OCI-LY7 (cell line): Measurements from ENCODE around the gene TTC6. TPM values are rescaled to one million over a fixed set of nuclear protein-coding genes. Genes with fewer than 3 reads are reported as not detected.
"Not testable (repeated sequence)": the region's sequence is repeated elsewhere in the genome, so short reads cannot be mapped to it uniquely, and the experiment has no call there.

Source experiments
- BruUV-seq: library from RNA; stranded (reverse); fragments of 400-500 nt; replicated peaks from 2 replicates; lab custom pipeline; 2021; lab: Mats Ljungman, UMichigan
- CTCF ChIA-PET: fragments of 300-600 bp; sonication (Branson Sonifier 250); formaldehyde crosslinking; loops from one replicate; lab custom pipeline; 2022; ENCODE audit warnings: antibody characterized with exemption; ENCODE audit not compliant: unreplicated experiment; lab: Charles Lee
- POLR2A ChIA-PET: fragments of 300-600 bp; sonication (Branson Sonifier 250); formaldehyde crosslinking; loops from one replicate; lab custom pipeline; 2022; ENCODE audit warnings: antibody characterized with exemption; lab: Charles Lee
- DNase-seq: peaks from one replicate; pipeline ENCODE4 v3.0.0-alpha.2; 2015; ENCODE audit warnings: low spot score
- H2AFZ ChIP-seq: fragments of 200-600 bp; sonication (generic), shearing (Covaris generic); 2 replicates; pipeline ENCODE4 v1.6.1; 2014; ENCODE audit warnings: mild to moderate bottlenecking, antibody characterized with exemption, low read length, moderate library complexity
- H3K27ac ChIP-seq: fragments of 200-600 bp; sonication (generic); 2 replicates; pipeline ENCODE4 v1.5.1; 2014; ENCODE audit warnings: mixed run types, low read depth, mild to moderate bottlenecking, moderate library complexity, low read length, inconsistent platforms; ENCODE audit not compliant: poor library complexity, severe bottlenecking
- H3K36me3 ChIP-seq: fragments of 200-600 bp; sonication (generic); 2 replicates; pipeline ENCODE4 v1.6.1; 2014; ENCODE audit warnings: mild to moderate bottlenecking, antibody characterized with exemption, low read length, moderate library complexity, mixed read lengths; ENCODE audit not compliant: insufficient read depth
- H3K4me1 ChIP-seq: fragments of 200-600 bp; sonication (generic); 2 replicates; pipeline ENCODE4 v1.5.1; 2014; ENCODE audit warnings: mild to moderate bottlenecking, low read length; ENCODE audit not compliant: insufficient read depth, poor library complexity, severe bottlenecking
- H3K4me2 ChIP-seq: fragments of 200-600 bp; sonication (generic); 2 replicates; pipeline ENCODE4 v1.6.1; 2014; ENCODE audit warnings: mild to moderate bottlenecking, low read length
- H3K4me3 ChIP-seq: fragments of 200-600 bp; sonication (generic); 2 replicates; pipeline ENCODE4 v1.5.1; 2014; ENCODE audit warnings: mild to moderate bottlenecking, low read depth, low read length; ENCODE audit not compliant: poor library complexity, severe bottlenecking
- H3K79me2 ChIP-seq: fragments of 200-600 bp; sonication (generic); 2 replicates; pipeline ENCODE4 v1.6.1; 2016; ENCODE audit warnings: low read depth, mild to moderate bottlenecking, low read length, moderate library complexity, mixed read lengths; ENCODE audit not compliant: insufficient read depth
- H3K9me2 ChIP-seq: fragments of 200-600 bp; sonication (generic); 2 replicates; pipeline ENCODE4 v1.6.1; 2016; ENCODE audit warnings: mild to moderate bottlenecking, low read length, mixed read lengths; ENCODE audit not compliant: insufficient read depth
- H3K9me3 ChIP-seq: fragments of 200-600 bp; sonication (generic); 2 replicates; pipeline ENCODE4 v1.6.1; 2014; ENCODE audit warnings: mild to moderate bottlenecking, mixed run types, low read length, mixed read lengths
- H4K20me1 ChIP-seq: fragments of 200-600 bp; sonication (generic); 2 replicates; pipeline ENCODE4 v1.6.1; 2014; ENCODE audit warnings: mild to moderate bottlenecking, antibody characterized with exemption, low read length, moderate library complexity, mixed read lengths; ENCODE audit not compliant: insufficient read depth
- EZH2phosphoT487 ChIP-seq: fragments of 200-600 bp; sonication (generic); IDR thresholded peaks from 2 replicates; pipeline ENCODE4 v1.6.1; 2018; ENCODE audit warnings: low read depth, borderline replicate concordance, mild to moderate bottlenecking, mixed run types, antibody characterized with exemption, low read length, moderate library complexity, mixed read lengths
- intact Hi-C: fragments of 100-400 bp; cut with micrococcal nuclease; formaldehyde crosslinking; loops from one replicate; pipeline ENCODE4 v1.10.0; 2022; ENCODE audit not compliant: unreplicated experiment
- total RNA-seq, 2 experiments: library from RNA; depleted of rRNA in 1 of 2; stranded (reverse); fragments of >200 nt in 1 of 2; shearing (Covaris generic) in 1 of 2; gene quantifications; 2 replicates each; pipeline ENCODE4 v1.2.3, GENCODE V29; 2014 to 2022
- TF ChIP-seq, protein P1 (sequence below): fragments of 200-600 bp; sonication (generic); conservative IDR thresholded peaks from 2 replicates; pipeline ENCODE4 v1.5.1; 2014; ENCODE audit warnings: mild to moderate bottlenecking, antibody characterized with exemption, low read length, moderate library complexity, mixed read lengths

Gene TTC6
- total RNA-seq, 2 experiments from 2014 or later: not detected

DNA sequence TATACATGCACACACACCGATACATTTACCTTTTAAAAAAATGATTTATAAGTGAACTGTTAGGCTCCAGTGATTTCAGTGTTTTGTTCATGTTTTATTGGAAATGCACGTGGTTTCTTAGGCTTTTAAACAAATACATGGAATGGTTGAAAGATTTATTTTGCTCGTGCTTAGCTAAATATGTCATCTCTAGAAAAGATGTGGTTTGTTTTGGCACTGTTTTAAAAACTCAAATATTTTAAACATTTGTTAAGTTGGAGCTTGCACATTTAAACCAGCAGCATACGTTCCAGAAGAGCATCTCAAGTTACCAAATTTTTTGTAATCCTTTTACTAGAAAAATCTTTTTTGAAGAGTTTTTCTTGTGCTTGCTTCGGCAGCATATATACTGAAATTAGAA is 44.9 kb upstream of the TTC6 start:
- CTCF ChIA-PET: no interaction called here
- H3K27ac ChIP-seq: no peak overlapping the region
- intact Hi-C loops: no loop called here

DNA sequence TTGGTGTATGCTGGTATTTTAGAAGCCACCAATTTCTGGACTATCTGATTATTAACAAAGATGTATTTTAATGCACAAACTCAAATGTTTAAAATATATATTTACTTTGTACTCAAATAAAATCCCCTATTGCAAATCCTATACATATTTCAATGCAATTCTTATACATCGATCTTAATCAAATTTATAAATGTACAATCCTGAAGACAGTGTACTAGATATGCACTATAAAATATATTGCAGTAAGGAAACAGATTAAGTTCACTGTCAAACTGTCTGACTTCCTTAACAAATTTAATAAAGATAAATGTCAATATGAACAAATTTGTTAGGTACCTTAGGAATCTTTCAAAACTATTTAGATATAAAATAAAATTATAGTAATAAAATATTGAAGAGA is 44.3 kb upstream of the TTC6 start:
- no peaks in the 10 kb centered on the region for H3K36me3 ChIP-seq
- no peak overlapping the region for H3K4me3 ChIP-seq
- intact Hi-C loops: no loop called here
- CTCF ChIA-PET: no interaction called here
- no peak overlapping the region for H3K4me2 ChIP-seq
- no peak overlapping the region for H3K27ac ChIP-seq
- H3K9me3 ChIP-seq: no peaks in the 10 kb centered on the region
- H3K79me2 ChIP-seq: no peaks in the 10 kb centered on the region
- no peaks in the 10 kb centered on the region for H3K9me2 ChIP-seq
- no peaks in the 10 kb centered on the region for H4K20me1 ChIP-seq
- TF ChIP-seq, protein P1, sequence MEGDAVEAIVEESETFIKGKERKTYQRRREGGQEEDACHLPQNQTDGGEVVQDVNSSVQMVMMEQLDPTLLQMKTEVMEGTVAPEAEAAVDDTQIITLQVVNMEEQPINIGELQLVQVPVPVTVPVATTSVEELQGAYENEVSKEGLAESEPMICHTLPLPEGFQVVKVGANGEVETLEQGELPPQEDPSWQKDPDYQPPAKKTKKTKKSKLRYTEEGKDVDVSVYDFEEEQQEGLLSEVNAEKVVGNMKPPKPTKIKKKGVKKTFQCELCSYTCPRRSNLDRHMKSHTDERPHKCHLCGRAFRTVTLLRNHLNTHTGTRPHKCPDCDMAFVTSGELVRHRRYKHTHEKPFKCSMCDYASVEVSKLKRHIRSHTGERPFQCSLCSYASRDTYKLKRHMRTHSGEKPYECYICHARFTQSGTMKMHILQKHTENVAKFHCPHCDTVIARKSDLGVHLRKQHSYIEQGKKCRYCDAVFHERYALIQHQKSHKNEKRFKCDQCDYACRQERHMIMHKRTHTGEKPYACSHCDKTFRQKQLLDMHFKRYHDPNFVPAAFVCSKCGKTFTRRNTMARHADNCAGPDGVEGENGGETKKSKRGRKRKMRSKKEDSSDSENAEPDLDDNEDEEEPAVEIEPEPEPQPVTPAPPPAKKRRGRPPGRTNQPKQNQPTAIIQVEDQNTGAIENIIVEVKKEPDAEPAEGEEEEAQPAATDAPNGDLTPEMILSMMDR: no peak
- TF ChIP-seq EZH2phosphoT487: no peak
- no TSS peak for BruUV-seq
- POLR2A ChIA-PET: interaction anchor here (0.6 kb wide), 1 partner anchor 26 kb away, joined by 3 read pairs; no protein-coding TSS in a partner anchor
- H2AFZ ChIP-seq: no peak overlapping the region
- DNase-seq: no peak
- no peaks in the 10 kb centered on the region for H3K4me1 ChIP-seq

More for the DNA sequence above, 44.9 kb upstream of the TTC6 start:
- no peak for TF ChIP-seq EZH2phosphoT487
- TF ChIP-seq, protein P1: no peak
- BruUV-seq: no TSS peak
- no peaks in the 10 kb centered on the region for H3K9me3 ChIP-seq
- no peaks in the 10 kb centered on the region for H3K4me1 ChIP-seq
- H4K20me1 ChIP-seq: no peaks in the 10 kb centered on the region
- H3K79me2 ChIP-seq: no peaks in the 10 kb centered on the region
- no peak overlapping the region for H2AFZ ChIP-seq
- no peak for DNase-seq
- no peak overlapping the region for H3K4me3 ChIP-seq
- H3K4me2 ChIP-seq: no peak overlapping the region
- no peaks in the 10 kb centered on the region for H3K36me3 ChIP-seq
- POLR2A ChIA-PET: interaction anchor here (0.6 to 1.1 kb wide), 2 partner anchors 10 to 26 kb away, joined by 3 read pairs; no protein-coding TSS in a partner anchor
- no peaks in the 10 kb centered on the region for H3K9me2 ChIP-seq

DNA sequence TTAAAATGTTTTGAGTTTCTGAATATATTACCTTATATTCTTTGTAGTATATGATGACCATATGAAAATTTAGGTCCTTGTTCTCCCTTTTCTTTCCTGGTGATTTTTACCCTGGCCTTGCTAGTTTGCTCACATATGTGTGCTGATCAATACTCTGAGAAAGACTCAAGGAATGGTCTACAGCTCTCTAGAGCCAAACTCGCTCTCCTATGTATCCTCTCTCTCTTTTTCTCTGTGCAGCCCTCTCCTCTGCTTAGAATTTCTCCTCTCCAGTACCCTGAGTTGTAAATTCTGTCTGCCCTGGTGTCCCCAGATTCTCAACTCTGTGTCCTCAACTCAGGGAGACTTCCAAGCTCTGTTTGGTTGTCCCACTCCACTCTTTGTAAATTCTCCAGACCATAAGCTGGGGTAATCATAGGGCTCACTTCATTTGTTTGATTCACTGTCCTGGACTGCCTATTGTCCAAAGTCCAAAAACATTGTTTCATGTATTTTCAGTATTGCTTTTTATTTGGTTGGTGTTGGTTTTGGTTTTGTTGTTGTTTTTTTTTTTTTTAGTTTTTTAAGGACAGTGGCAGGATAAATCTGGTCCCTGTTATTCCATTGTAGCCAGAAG is 41.4 kb upstream of the TTC6 start:
- intact Hi-C loops: no loop called here
- Histone ChIP-seq H2AFZ (no peak overlapping the region), H3K27ac (no peak overlapping the region), H3K9me3 (no peaks in the 10 kb centered on the region), H4K20me1 (no peaks in the 10 kb centered on the region), H3K79me2 (no peaks in the 10 kb centered on the region), H3K4me2 (no peak overlapping the region), H3K9me2 (no peaks in the 10 kb centered on the region), H3K4me1 (no peaks in the 10 kb centered on the region), H3K4me3 (no peak overlapping the region), H3K36me3 (no peaks in the 10 kb centered on the region)
- POLR2A ChIA-PET: interaction anchor here (0.5 to 0.7 kb wide), 3 partner anchors 51 to 721 kb away, joined by 3 to 5 read pairs (median 5); no protein-coding TSS in a partner anchor
- CTCF ChIA-PET: interaction anchor here (0.6 kb wide), 1 partner anchor 818 kb away, joined by 3 read pairs; no protein-coding TSS in a partner anchor
- BruUV-seq: no TSS peak
- no peak for TF ChIP-seq EZH2phosphoT487
- TF ChIP-seq, protein P1: no peak
- no peak for DNase-seq

DNA sequence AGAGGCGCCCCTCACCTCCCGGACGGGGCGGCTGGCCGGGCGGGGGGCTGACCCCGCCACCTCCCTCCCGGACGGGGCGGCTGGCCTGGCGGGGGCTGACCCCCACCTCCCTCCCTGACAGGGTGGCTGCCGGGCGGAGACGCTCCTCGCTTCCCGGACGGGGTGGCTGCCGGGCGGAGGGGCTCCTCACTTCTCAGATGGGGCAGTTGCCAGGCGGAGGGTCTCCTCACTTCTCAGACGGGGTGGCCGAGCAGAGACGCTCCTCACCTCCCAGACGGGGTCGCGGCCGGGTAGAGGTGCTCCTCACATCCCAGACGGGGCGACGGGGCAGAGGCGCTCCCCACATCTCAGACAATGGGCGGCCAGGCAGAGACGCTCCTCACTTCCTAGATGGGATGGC is 39.8 kb upstream of the TTC6 start:
- DNase-seq, H3K79me2 ChIP-seq, H3K9me3 ChIP-seq, H4K20me1 ChIP-seq, H3K4me3 ChIP-seq, POLR2A ChIA-PET, H3K27ac ChIP-seq, H2AFZ ChIP-seq, CTCF ChIA-PET, H3K36me3 ChIP-seq, H3K9me2 ChIP-seq, intact Hi-C loops, H3K4me2 ChIP-seq, BruUV-seq, H3K4me1 ChIP-seq: not testable (repeated sequence)
